GM23338 (cell line): ENCODE measurements around the gene SLC29A2. TPM values are rescaled to one million over a fixed set of nuclear protein-coding genes. Genes with fewer than 3 reads are reported as not detected.
A peak's percentile ranks its signal among the peaks of the same experiment; 100 is the strongest.

ENCODE experiments used
- ATAC-seq: fragments of 200-7000 bp; cut with Tn5 transposase; 3 replicates; pipeline ENCODE4 v1.9.1; 2020
- DNase-seq: peaks from one replicate; pipeline ENCODE4 v3.0.0-alpha.2; 2015; ENCODE audit warnings: low spot score
- H2AFZ ChIP-seq: fragments of 200-600 bp; sonication (generic); 2 replicates; pipeline ENCODE4 v1.8.0; 2016; ENCODE audit warnings: antibody characterized with exemption, mild to moderate bottlenecking, moderate library complexity
- H3F3A ChIP-seq: fragments of 200-600 bp; sonication (generic); replicated peaks from 2 replicates; pipeline ENCODE4 v1.8.0; 2017; ENCODE audit warnings: antibody characterized with exemption, mixed run types, low read depth
- H3K27ac ChIP-seq: fragments of 200-600 bp; sonication (generic); 2 replicates; pipeline ENCODE4 v1.6.1; 2016; ENCODE audit warnings: low read depth
- H3K27me3 ChIP-seq: fragments of 200-600 bp; sonication (generic); 2 replicates; pipeline ENCODE4 v1.8.0; 2016; ENCODE audit warnings: mild to moderate bottlenecking, mixed run types, moderate library complexity; ENCODE audit not compliant: insufficient read depth
- H3K36me3 ChIP-seq: fragments of 200-600 bp; sonication (generic); 2 replicates; pipeline ENCODE4 v1.8.0; 2016; ENCODE audit warnings: mild to moderate bottlenecking; ENCODE audit not compliant: insufficient read depth
- H3K4me1 ChIP-seq: fragments of 200-600 bp; sonication (generic); 2 replicates; pipeline ENCODE4 v1.8.0; 2016; ENCODE audit warnings: mild to moderate bottlenecking, moderate library complexity; ENCODE audit not compliant: insufficient read depth
- H3K4me2 ChIP-seq: fragments of 200-600 bp; sonication (generic); 2 replicates; pipeline ENCODE4 v1.7.1; 2017; ENCODE audit warnings: mixed run types
- H3K4me3 ChIP-seq: fragments of 200-600 bp; sonication (generic); 2 replicates; pipeline ENCODE4 v1.6.1; 2016; ENCODE audit warnings: mixed run types
- H3K79me2 ChIP-seq: fragments of 200-600 bp; sonication (generic); replicated peaks from 2 replicates; pipeline ENCODE4 v1.8.0; 2017; ENCODE audit warnings: mild to moderate bottlenecking; ENCODE audit not compliant: insufficient read depth
- H3K9me2 ChIP-seq: fragments of 200-600 bp; sonication (generic); 2 replicates; pipeline ENCODE4 v1.8.0; 2017; ENCODE audit not compliant: insufficient read depth
- H4K20me1 ChIP-seq: fragments of 200-600 bp; sonication (generic); replicated peaks from 2 replicates; pipeline ENCODE4 v1.8.0; 2017; ENCODE audit warnings: mild to moderate bottlenecking; ENCODE audit not compliant: insufficient read depth
- H3K27ac Mint-ChIP-seq: 2 replicates; pipeline ENCODE4 v1.8.0; 2020; ENCODE audit warnings: inconsistent platforms, mild to moderate bottlenecking, moderate library complexity, mixed read lengths
- H3K27me3 Mint-ChIP-seq: 3 replicates; pipeline ENCODE4 v1.8.0; 2022; ENCODE audit warnings: low read depth, mild to moderate bottlenecking, moderate library complexity, mixed read lengths, inconsistent platforms; ENCODE audit not compliant: insufficient read depth, poor library complexity
- H3K36me3 Mint-ChIP-seq: 3 replicates; pipeline ENCODE4 v1.8.0; 2021; ENCODE audit warnings: low read depth, mild to moderate bottlenecking, inconsistent platforms, moderate library complexity, mixed read lengths
- H3K4me1 Mint-ChIP-seq: 3 replicates; pipeline ENCODE4 v1.8.0; 2020; ENCODE audit warnings: mild to moderate bottlenecking, inconsistent platforms, mixed read lengths
- H3K4me3 Mint-ChIP-seq: 3 replicates; pipeline ENCODE4 v1.8.0; 2021; ENCODE audit warnings: moderate library complexity, mild to moderate bottlenecking, inconsistent platforms, mixed read lengths
- H3K9me3 Mint-ChIP-seq: 3 replicates; pipeline ENCODE4 v1.8.0; 2020; ENCODE audit warnings: moderate library complexity, mild to moderate bottlenecking, inconsistent platforms, mixed read lengths
- CREB1 ChIP-seq: fragments of 250-450 bp; sonication (Bioruptor Pico); IDR thresholded peaks from 2 replicates; pipeline ENCODE4 v1.5.0; 2020; ENCODE audit warnings: low read depth, mild to moderate bottlenecking, moderate library complexity
- CTCF ChIP-seq, 2 experiments: fragments of 200-600 bp in 1 of 2; sonication (generic) in 1 of 2; conservative IDR thresholded peaks; 2 replicates each; pipeline versions ENCODE4 v1.5.1 to v1.6.1; 2016 to 2017; ENCODE audit warnings: antibody characterized with exemption in 2 of 2, low read depth in 2 of 2, mild to moderate bottlenecking in 2 of 2, moderate library complexity in 1 of 2
- ETS1 ChIP-seq: IDR thresholded peaks from 2 replicates; pipeline ENCODE4 v1.6.1; 2016; ENCODE audit warnings: antibody characterized with exemption
- EZH2phosphoT487 ChIP-seq: fragments of 200-600 bp; sonication (generic); IDR thresholded peaks from one replicate; pipeline ENCODE4 v1.8.1; 2018; ENCODE audit warnings: antibody characterized with exemption; ENCODE audit not compliant: unreplicated experiment
- JUNB ChIP-seq: IDR thresholded peaks from one replicate; pipeline ENCODE4 v1.6.1; 2016; ENCODE audit warnings: antibody characterized with exemption; ENCODE audit not compliant: unreplicated experiment
- POLR2AphosphoS5 ChIP-seq: IDR thresholded peaks from 2 replicates; pipeline ENCODE4 v1.6.1; 2016; ENCODE audit warnings: antibody characterized with exemption, low read depth
- REST ChIP-seq: IDR thresholded peaks from one replicate; pipeline ENCODE4 v1.6.1; 2018; ENCODE audit warnings: antibody characterized with exemption; ENCODE audit not compliant: unreplicated experiment
- STAT1 ChIP-seq: IDR thresholded peaks from one replicate; pipeline ENCODE4 v1.6.1; 2016; ENCODE audit warnings: antibody characterized with exemption; ENCODE audit not compliant: unreplicated experiment
- ZNF114 ChIP-seq: fragments of 250-450 bp; sonication (Bioruptor Pico); IDR thresholded peaks from 2 replicates; pipeline ENCODE4 v1.5.0; 2020; ENCODE audit warnings: mild to moderate bottlenecking, moderate library complexity
- ZNF462 ChIP-seq: fragments of 250-450 bp; sonication (Bioruptor Pico); IDR thresholded peaks from 2 replicates; pipeline ENCODE4 v1.5.0; 2020; ENCODE audit warnings: mild to moderate bottlenecking, moderate library complexity
- polyA plus RNA-seq: library from polyadenylated mRNA; unstranded; fragments of >200 nt; fragmentation: Nextera tagmentation; extraction: Ambion mirVana; gene quantifications from 2 replicates; pipeline ENCODE4 v1.2.1, GENCODE V29; 2016
- total RNA-seq: library from RNA; depleted of rRNA; stranded (reverse); fragments of >200 nt; shearing (Covaris generic); gene quantifications from 2 replicates; pipeline ENCODE4 v1.2.3, GENCODE V29; 2014

The SLC29A2 gene
- total and polyA plus RNA-seq, 2 experiments from 2014 or later, result 26.0 to 31.1 TPM

- TF ChIP-seq CTCF (conservative IDR thresholded peaks at IDR 0.05; ENCODE audit: low read depth in 2 of 2) (no peak), REST (no peak)
These were observed 45.4 kb upstream of the SLC29A2 start (continued) for GRCh38 chr11:66417000-66417399.

- H3K4me1 Mint-ChIP-seq, result peaks cover 72% of the 10 kb centered on the region
- peak overlapping the region; percentile 72 for H3K4me2 ChIP-seq
- H3K79me2 ChIP-seq, result peaks cover 9% of the 10 kb centered on the region; the same call in 1 of the 2 replicates
- no peaks in the 10 kb centered on the region for H3K36me3 ChIP-seq
- no peak overlapping the region for H3K4me3 ChIP-seq
- ATAC-seq, result no peak
- H3K9me2 ChIP-seq, result no peaks in the 10 kb centered on the region
- peaks cover 17% of the 10 kb centered on the region for H3K27me3 ChIP-seq
- peaks cover 6% of the 10 kb centered on the region; the same call in 1 of the 2 replicates for H4K20me1 ChIP-seq
- H3K9me3 Mint-ChIP-seq, result no peaks in the 10 kb centered on the region; the same call in 2 of the 3 replicates
- H3K27ac ChIP-seq, result 0 out of 2 replicates have a peak overlapping the region, but pooled peaks have one; percentile 98
- peaks cover 2% of the 10 kb centered on the region; the same call in 1 of the 3 replicates for H3K36me3 Mint-ChIP-seq
- H3K27me3 Mint-ChIP-seq, result peaks cover 26% of the 10 kb centered on the region
- H2AFZ ChIP-seq, result no peak overlapping the region
- H3K4me3 Mint-ChIP-seq, result no peak overlapping the region; the same call in 2 of the 3 replicates
- H3K4me1 ChIP-seq, result peaks cover 60% of the 10 kb centered on the region
- DNase-seq, result no peak
- no peak overlapping the region for H3K27ac Mint-ChIP-seq
- peaks cover 31% of the 10 kb centered on the region for H3F3A ChIP-seq
- no peak for TF ChIP-seq EZH2phosphoT487
- no peak for TF ChIP-seq JUNB
- TF ChIP-seq POLR2AphosphoS5, result no peak
- TF ChIP-seq CREB1 (CRISPR knock-in tag), result no peak
- TF ChIP-seq ZNF114 (CRISPR knock-in tag), result no peak
- no peak for TF ChIP-seq STAT1
- no peak for TF ChIP-seq ETS1
- TF ChIP-seq ZNF462, result no peak
These were observed 43.9 kb upstream of the SLC29A2 start for GRCh38 chr11:66415423-66415822.
